ENCODE results near the gene TGOLN2. TPM values are rescaled to one million over a fixed set of nuclear protein-coding genes. Genes with fewer than 3 reads are reported as not detected.

Gene TGOLN2
- total and polyA plus RNA-seq, 2 of the 13 experiments (the other 11 are each of a cell fraction or from before 2014, with no cell fraction given) = 99.6 to 155 TPM

- Histone ChIP-seq H3K4me3 (replicated peaks in 1 of 3; ENCODE audit: insufficient read depth in 1 of 3, low read depth in 2 of 3, low read length in 3 of 3) (no peak overlapping the region), H3K9me3 (ENCODE audit: low read length) (no peaks in the 10 kb centered on the region), H3K9ac (ENCODE audit: insufficient read depth, low read depth, low read length) (no peak overlapping the region), H3K27me3 (ENCODE audit: control insufficient read depth in 1 of 2, insufficient read depth in 2 of 2, low read length in 2 of 2) (no peaks in the 10 kb centered on the region), H3K27ac (ENCODE audit: extremely low read length, insufficient read depth, low read length) (no peak overlapping the region), H3K4me2 (ENCODE audit: low read depth, low read length) (no peak overlapping the region), H3K36me3 (replicated peaks in 1 of 2; ENCODE audit: control insufficient read depth in 1 of 2, insufficient read depth in 2 of 2, low read length in 2 of 2) (peaks cover 21 to 34% of the 10 kb centered on the region in 2 experiments; a peak in 4 of 5 replicates), H3K79me2 (ENCODE audit: insufficient read depth, low read length) (no peaks in the 10 kb centered on the region), H2AFZ (ENCODE audit: low read length) (no peak overlapping the region), H3K4me1 (ENCODE audit: insufficient read depth, low read length) (no peaks in the 10 kb centered on the region), H4K20me1 (ENCODE audit: insufficient read depth, low read length) (no peaks in the 10 kb centered on the region)
- in situ Hi-C loops (cut with HindIII; ENCODE audit: extremely low pct_ligation_motif_present, low pct_unique_long_range_greater_than_20kb) = no loop called here
- DNase-seq (ENCODE audit: low spot score) (no peak), ATAC-seq (no peak), FAIRE-seq (no peak)
- BruUV-seq (replicated peaks) = no TSS peak
- TF ChIP-seq POLR2G (IDR thresholded peaks at IDR 0.05; ENCODE audit: low read depth, low read length) (peak; percentile 56), RBFOX2 (IDR thresholded peaks at IDR 0.05; ENCODE audit: low read depth, low read length) (peak; percentile 74), CEBPB (IDR thresholded peaks at IDR 0.05; ENCODE audit: borderline replicate concordance, low read depth, low read length) (no peak), CREB1 (IDR thresholded peaks at IDR 0.05) (peak; percentile 30; the same call in 1 of the 2 replicates), CREB1 (CRISPR knock-in tag; IDR thresholded peaks at IDR 0.05) (no peak), ZBTB4 (CRISPR knock-in tag; IDR thresholded peaks at IDR 0.05; ENCODE audit: borderline replicate concordance) (peak; percentile 38; the same call in 1 of the 2 replicates), ZFP90 (CRISPR knock-in tag; IDR thresholded peaks at IDR 0.05; ENCODE audit: borderline replicate concordance) (no peak), ATF6 (CRISPR knock-in tag; conservative IDR thresholded peaks at IDR 0.05) (no peak), AGO2 (optimal IDR thresholded peaks at IDR 0.05; ENCODE audit: low read depth, low read length) (peak; percentile 79)
- CTCF ChIA-PET (ENCODE audit: low intra/inter-chr PET ratio, low total read pairs) = no interaction called here
- POLR2A ChIA-PET = interaction anchor here (0.6 to 2.0 kb wide), 3 partner anchors 13 to 218 kb away, joined by 3 to 8 read pairs (median 6); partner anchors contain the start of genes ELMOD3, RETSAT and TGOLN2
- intact Hi-C loops (cut with micrococcal nuclease; ENCODE audit: unreplicated experiment) = no loop called here
- WGBS (ENCODE audit: low lambda C conversion rate) = 96% methylated on average over 30 of the region's 30 CpGs
Observed at GRCh38 chr2:85341269-85342029, 13.7 kb upstream of the TGOLN2 start.

Data from HepG2 (cell line).